Measurements from ENCODE around the gene TTLL8.

TTLL8 gene

DNA sequence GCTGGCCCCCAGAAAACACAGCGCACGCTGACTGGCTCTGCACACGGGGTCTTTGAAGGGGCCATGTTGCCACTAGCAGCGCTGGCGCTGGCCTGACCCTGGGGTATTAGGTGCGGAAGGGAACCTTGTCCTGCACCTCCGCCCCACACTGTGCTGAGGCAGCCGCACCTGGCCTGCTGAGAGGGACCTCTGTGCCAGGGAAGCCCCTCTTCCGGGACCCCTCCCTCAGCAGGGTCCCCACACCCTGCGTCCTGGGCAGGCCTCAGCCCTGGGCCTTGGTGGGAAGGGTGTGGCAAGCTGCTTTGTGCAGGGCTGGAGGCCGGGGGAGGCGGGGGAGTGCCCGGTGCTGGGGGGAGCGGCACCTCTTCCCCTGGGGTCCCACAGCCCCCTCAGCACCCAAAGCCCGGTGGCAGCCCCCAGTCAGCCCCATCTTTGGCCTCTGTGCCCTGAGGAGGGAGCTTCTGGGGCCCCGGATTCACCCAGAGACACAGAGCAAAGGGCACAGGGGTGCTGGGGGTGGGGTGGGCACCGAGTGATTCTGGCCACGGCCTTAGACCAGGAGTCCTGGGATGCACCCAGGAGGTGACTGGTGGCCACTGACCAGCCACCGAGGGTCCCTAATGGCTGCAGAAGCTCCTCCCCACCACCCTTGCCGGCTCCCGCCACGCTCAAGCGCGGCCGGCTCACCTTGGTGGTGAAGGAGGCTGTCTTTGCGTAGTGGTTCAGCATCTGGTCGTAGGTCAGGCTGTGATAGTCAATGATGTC is 11.4 kb downstream of the TTLL8 start:
- DNase-seq (ENCODE audit: low read depth), result no peak
- H3K4me3 ChIP-seq (ENCODE audit: low read depth, low read length), result no peak overlapping the region

DNA sequence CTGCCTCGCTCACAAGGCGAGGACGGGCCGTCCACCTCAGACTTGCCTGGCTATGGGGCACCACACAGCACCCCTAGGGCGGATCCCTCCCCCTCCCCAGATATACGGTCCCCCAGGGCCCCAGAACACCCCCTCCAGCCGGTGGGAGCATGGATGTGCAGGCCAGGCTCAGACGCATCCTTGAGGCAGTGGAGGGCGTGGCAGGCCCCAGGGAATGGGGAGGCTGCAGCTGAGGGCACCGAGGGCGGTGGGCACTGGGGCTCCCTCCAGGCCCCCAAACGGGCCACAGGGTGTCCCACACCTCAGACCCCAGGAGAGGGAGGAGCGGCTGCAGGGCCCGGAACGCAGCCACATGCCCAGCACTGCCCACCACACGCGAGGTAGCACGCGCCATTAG is 12.1 kb downstream of the TTLL8 start:
- H3K4me3 ChIP-seq (ENCODE audit: low read depth, low read length), result no peak overlapping the region
- no peak for DNase-seq (ENCODE audit: low read depth)

DNA sequence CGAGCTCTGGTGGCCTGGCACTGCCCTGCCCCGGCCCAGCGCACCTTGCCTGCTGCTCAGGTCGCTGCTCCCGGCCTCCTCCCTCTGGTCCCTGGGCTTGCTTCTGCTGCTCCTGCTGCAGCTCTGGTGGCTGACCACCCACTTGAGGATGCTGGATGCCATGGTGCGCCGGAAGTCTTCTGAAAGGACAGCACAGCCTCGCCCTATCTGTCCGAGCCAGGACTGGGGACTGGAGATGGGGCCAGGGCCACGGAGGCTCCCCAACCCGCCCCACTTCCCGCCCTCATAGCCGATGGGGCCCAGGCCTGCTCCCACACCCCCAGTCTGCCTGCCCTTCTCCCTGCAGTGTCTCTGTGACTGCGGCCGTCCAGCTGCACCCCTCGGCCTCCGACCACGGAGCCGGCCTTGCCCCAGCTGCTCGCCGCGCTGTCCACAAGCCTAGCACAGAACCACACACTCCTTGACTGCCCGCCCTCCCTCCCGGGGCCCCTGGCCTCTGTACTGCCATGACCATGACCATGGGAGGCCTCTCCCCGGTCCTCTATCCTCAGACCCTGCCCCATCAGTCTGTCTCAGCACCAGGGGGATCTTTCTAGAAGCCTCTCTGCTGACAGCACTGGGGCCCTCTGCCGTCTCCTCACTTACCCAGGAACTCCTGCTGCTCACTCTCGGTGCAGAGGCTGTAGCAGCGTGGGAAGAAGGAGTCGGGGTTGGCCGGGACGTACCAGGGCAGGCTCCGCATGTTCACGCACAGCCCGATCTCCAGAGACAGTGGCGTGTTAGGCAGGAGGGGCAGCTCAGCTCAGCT is 12.7 kb downstream of the TTLL8 start:
- DNase-seq (ENCODE audit: low read depth), result no peak
- H3K4me3 ChIP-seq (ENCODE audit: low read depth, low read length), result no peak overlapping the region

DNA sequence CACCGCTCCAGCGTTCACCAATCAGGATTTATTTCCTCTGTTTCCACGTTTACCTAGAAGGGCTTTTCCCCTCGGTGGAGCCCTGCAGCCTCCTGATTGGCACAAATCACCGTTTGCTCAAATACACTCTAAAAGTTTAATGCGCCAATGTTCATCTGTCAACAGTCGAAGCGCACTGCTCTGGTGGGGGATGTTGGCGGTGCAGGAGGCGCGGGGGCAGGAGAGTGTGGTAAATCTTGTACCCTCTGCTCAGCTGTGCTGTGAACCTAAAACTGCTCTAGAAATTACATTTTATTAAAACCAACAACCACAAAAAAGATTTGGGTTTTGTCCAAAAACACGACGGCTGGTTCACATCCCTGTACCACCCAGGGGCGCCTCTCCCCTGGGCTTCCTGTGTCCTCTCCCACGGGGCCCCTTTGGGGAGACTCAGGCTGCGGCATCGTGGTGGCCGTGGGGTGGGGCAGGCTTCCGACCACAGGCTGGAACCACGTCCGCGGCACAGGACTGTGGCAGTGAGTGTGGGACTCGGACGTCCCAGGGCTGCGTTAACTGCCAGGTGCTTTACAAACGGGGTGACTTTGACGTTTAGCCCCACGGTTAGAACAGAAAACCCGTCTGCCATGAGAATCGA is 13.5 kb downstream of the TTLL8 start:
- DNase-seq (ENCODE audit: low read depth), result no peak
- H3K4me3 ChIP-seq (ENCODE audit: low read depth, low read length), result no peak overlapping the region

DNA sequence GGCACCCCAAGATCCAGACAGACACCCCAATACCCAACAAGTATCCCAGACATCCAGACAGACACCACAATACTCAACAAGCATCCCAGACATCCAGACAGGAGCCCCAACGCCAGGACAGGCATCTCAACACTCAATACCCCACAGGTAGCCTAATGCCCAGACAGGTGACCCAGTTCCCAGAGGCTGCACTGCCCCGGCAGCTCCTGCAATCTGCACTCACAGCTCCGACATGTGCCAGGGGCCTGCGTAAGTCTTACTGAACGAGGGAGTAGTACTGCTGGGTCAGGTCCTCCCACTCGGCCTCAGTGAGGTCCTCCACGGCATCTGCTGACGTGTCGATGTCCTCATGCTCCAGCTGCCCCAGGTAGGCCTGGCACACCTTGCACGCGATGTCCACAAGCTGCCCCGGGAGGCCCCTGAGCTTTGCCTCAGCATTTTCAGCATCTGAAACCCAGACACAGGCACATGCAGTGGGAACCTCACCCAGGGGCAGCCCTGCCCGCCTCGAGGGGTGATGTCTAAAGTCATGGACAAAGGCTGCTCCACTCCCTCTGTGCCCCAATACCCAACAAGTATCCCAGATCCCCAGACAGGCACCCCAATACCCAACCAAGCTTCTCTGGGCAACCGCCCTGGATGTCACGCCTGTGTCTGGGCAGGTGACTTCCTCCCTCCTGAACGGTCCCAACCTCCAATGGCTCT is 16.6 kb downstream of the TTLL8 start:
- no peak overlapping the region for H3K4me3 ChIP-seq (ENCODE audit: low read depth, low read length)
- no peak for DNase-seq (ENCODE audit: low read depth)

DNA sequence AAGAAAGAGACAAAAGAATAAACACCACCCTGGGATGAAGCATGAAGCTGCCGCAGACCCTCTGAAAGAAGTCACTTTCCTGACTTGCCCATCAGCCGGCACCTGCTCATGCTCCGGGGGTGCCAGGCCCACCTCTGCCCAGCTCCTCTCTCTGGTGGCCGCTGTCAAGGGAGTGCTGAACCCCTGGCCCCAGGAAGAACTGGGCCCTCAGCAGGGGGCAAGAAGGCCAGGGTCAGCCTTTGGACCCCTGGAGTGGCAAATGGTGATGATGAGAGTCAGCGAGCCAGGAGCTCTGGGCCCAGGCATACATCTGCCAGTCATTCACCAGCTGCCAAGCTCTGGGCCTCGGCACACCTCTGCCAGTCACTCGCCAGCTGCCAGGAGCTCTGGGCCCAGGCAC is 17.4 kb downstream of the TTLL8 start:
- DNase-seq (ENCODE audit: low read depth), result no peak
- H3K4me3 ChIP-seq (ENCODE audit: low read depth, low read length), result no peak overlapping the region

DNA sequence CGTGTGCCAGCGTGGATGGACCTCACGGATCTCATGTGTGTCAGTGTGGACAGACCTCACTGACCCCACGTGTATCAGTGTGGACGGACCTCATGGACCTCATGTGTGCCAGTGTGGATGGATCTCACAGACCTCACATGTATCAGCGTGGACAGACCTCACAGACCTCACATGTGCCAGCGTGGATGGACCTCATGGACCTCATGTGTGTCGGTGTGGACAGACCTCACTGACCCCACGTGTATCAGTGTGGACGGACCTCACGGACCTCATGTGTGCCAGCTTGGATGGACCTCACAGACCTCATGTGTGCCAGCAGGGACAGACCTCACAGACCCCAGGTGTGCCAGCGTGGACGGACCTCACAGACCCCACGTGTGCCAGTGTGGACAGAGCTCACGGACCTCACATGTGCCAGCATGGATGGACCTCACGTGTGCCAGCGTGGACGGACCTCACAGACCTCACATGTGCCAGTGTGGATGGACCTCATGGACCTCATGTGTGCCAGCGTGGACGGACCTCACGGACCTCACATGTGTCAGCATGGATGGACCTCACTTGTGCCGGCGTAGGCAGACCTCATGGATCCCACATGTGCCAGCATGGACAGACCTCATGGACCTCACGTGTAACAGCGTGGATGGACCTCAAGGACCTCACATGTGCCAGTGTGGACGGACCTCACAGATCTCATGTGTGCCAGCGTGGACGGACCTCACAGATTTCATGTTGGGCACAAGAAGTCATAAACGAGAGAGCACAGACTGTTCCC is 18.2 kb downstream of the TTLL8 start:
- DNase-seq (ENCODE audit: low read depth), result no peak
- H3K4me3 ChIP-seq (ENCODE audit: low read depth, low read length), result no peak overlapping the region

DNA sequence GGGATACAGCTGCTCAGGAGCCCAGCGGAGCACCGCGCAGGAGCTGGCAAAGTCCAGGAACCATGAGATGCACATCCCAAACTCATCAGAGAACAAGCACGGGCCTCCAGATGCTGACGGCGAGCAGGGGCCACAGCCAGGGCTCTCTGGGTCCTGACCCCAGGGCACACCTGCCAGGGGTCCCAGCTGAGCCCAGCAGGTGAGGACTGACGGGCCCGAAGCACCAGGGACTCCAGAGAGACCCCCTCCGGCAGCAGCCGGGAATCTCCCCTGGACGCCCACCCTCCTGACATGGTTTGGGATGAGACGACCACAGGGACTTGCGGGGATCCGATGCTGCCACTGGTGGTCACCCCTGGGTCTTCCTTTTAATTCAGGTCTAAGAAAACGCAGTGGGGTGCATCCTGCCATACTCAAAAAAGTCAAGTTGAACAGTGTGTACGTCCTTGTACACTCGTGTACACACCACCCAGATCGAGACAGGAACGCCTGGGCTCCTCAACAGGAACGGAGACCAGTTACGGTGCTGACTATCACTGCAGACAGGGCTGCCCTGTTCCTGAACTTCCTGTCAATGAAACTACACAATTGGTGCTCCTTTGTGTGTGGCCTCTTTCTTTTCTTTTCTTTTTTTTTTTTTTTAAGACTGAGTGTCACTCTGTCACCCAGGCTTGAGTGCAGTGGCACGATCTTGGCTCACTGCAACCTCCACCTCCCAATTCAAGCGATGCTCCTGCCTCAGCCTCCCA is 21.9 kb downstream of the TTLL8 start:
- no peak overlapping the region for H3K4me3 ChIP-seq (ENCODE audit: low read depth, low read length)
- DNase-seq (ENCODE audit: low read depth), result no peak

DNA sequence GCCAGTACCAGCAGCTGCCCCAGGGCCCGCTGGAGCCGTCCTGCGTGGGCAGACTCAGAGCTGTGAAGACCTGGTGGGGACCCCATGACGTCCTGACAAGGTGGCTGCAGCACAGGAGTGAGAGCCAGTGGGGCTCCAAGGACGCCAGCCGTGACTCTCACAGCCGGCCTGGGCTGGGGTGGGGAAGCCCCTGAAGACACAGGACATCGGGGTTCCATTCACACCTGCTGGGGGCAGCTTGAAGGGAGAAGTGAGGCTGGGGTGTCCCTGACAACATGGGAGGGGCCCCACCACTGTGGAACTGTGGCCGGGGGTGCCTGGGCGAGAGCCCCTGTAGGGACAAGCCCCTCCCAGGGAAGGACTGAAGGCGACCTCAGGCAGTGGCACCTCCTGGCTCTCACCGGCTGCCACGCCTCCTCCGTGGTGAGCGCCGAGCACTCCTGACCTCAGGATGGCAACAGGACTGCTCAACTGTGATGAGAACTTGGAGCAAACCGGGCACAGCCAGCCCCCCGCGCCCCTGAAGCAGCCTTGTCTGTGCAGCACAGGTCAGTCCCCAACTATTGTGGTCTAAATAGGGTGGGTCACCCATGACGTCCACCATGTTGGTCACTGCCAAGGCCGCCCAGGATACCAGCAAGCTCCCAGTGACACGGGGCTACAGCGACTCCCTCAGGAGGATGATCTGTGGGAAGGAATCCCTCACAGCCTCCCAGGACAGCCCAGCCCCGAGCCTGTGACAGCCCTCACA is 22.8 kb downstream of the TTLL8 start:
- no peak for DNase-seq (ENCODE audit: low read depth)
- no peak overlapping the region for H3K4me3 ChIP-seq (ENCODE audit: low read depth, low read length)

DNA sequence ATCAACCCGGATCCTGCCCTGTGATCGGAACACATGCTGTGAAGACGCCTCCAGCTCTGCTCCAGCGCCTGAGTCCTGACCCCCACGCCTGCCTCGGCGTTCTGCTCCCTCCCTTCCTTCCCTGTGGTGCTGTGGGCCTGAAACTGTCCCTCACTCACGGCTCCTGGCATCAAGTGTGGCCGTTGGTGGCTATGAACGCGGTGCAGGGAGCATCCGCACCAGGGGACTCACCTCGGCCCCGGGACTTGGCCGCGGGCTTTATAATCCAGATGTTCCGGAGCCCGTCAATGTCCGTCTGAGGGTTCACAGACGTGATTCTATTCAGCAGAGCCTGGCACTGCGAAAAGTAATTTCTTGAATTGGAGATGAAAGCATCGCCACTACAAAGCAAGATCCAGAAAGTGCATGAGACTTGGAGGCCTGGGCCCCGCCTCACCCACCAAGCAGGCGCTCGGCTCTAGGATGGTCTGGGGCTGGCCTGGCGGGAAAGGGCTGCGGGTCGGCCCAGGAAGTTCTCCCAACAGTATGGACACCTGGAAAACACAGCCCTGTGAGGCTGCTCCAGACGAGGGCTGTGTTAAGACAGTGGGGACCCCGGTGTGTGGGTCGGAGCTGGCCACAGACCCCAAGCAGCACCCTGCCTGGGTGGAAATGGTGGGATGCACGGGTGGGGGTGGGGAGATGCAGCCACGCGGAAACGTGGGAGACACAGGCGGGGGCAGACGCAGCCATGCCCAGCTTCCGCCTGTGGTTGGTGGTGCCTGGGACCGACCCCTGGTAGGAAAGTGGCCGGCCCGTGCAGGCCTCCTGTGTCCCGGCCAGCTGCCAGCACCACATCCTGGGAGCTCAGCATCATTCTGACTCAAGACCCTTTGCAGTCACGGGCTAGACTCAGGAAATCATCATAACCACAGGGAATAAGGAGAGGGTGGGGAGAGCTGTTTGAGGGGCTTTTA is 23.7 kb downstream of the TTLL8 start:
- DNase-seq (ENCODE audit: low read depth), result no peak
- no peak overlapping the region for H3K4me3 ChIP-seq (ENCODE audit: low read depth, low read length)

DNA sequence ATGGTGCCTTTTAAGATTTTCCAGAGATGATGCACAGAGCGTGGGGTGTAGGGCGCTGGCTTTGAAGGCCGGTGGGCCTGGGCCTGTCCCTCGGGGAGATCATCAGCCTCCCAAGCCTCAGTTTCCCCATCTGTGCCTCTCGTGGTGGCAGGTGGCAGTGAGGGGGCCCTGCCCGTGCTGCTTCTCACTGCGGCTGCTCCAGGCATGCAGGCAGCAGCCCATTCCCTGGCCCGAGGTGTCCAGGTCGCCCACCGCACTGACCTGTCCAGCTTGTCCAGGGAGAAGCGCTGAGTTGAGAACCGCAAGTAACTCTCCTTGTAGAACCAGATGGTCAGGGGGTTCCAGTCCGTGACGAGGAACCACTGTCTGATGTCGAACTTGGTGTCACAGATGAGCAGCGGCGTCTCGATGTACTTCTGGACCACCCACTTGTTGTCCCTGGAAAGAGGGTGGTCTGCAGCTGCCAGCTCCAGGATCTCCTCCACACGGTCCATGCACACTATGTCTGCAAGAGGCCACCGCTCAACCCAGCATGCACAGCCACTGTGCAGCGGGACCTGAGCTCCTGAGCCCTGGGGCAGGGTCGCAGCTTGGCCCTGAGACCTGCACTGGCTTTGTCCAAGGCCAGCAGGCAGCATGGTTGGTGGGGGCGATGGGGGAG is 25.0 kb downstream of the TTLL8 start:
- no peak for DNase-seq (ENCODE audit: low read depth)
- no peak overlapping the region for H3K4me3 ChIP-seq (ENCODE audit: low read depth, low read length)

DNA sequence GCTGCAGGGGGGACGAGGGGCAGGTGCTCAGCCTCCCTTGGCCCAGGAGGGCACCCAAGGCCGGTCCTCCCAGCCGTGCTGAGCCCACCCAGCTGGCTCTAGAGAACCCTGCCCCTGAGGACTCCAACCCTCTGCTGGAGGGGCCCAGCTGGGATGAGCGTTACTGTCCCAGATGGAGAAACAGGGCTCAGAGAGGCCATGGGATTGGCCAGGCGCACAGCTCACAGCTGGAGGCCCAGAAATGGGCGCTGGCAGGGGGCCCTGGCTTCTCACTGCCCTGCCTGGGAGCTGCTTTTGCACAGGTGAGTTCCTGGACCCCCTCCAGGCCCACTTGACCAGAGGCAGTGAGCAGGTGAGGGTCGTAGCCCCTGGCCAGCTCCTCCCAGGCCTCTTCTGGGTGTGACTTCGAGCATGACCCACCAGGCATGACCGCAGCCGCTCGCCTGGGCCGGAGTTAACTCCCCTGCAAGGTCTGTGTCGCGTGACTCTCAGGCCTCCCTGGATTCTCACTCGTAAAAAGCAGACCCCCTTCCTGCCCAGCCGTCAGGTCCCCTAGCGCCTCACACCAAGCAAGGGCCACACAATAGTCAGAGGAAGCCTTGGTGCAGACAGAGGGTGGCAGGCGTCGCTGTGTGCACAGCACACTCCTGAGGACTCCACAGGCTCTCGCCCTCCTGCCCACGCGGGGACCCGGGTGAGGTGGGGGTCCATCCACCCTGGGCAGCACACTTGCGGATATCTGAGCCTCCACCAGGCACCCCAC is 25.8 kb downstream of the TTLL8 start:
- H3K4me3 ChIP-seq (ENCODE audit: low read depth, low read length), result no peak overlapping the region

DNA sequence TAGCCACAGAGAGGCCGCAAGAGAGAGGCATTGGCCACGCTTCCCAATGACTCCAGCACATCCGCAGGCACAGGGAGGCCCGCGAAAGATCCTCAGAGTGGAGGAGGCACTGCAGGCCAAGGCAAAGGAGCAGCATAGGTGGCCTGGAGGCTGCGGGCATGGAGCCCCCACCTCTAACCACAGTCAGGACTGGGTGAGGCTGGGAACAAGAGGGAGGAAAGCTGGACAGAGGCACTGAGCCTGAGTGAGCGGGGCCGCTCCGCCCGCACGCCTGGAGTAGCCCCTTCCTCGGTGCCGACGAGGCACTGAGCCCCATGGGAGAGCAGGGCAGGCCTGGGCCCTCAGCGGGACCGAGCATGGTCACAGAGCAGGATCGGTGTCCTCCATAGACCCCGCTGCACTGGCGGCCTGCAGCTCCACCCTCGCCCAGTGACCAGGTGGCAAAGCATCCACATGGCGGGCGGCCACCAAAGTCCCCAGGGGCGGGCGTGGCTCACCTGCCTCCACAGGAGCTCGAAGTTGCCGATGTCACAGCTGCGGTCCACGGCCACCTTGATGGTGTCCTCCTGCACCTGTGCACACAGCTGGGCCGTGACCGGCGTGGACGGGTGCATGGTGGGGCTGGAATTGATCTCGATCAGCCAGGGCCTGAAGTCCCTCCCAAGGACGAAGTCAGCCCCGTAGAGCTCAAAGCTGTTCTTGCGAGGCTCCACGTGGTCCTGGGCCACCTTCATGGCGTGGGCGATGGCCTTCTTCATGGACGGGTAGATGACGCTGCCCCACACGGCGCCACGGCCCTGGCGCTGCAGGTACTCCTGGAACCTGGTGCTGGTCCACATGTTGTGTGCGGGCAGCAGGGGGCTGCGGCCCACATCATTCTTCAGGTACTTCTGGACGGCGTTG is 26.7 kb downstream of the TTLL8 start:
- no peak for DNase-seq (ENCODE audit: low read depth)
- no peak overlapping the region for H3K4me3 ChIP-seq (ENCODE audit: low read depth, low read length)

More for the DNA sequence above, 25.8 kb downstream of the TTLL8 start:
- no peak for DNase-seq (ENCODE audit: low read depth)

DNA sequence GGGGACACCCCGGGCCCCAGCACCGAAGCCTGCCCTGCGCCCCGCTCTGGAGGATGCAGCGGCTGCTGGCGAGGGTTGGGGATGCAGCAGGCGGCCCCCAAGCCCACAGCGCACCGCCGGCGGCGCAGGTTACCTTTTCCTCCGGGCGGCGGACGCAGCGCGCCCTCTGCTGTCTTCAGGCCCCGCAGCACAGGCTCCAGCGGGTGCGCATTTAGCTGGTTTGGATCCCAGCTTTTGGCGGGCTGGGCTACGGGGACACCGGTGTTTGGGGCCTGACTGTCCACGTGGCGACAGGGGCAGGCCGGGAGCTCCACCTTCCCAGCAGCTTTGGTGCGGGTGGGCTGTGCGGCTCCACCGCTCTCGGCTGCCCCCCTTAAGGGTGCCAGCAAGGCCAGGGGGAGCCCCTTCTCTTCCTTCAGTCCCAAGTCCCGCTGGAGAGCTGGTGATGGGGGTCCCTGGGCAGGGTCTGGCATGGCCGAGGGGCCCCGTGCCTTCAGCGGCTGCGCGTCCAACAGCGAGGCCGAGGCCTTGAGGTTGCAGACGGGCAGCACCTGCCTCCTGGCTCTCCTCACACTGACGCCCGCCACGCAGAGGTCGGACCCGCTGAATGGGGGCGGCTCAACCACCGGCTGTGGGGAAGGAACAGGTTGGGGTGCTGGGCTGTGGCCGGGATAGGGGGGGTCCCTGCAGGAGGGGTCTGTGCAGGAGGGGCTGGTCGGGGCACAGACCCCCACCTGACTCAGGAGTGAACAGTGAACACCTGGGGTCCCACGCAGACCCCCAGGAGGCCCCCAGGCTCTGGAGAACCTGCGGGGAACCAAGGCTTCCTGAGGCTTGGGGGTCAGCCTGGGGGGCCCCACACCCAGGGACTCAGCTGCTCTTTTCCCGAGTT is 27.6 kb downstream of the TTLL8 start:
- no peak for DNase-seq (ENCODE audit: low read depth)
- no peak overlapping the region for H3K4me3 ChIP-seq (ENCODE audit: low read depth, low read length)

Data from skeletal muscle cell (primary cell).